Measurements from ENCODE around the gene ZNF892.

DNA sequence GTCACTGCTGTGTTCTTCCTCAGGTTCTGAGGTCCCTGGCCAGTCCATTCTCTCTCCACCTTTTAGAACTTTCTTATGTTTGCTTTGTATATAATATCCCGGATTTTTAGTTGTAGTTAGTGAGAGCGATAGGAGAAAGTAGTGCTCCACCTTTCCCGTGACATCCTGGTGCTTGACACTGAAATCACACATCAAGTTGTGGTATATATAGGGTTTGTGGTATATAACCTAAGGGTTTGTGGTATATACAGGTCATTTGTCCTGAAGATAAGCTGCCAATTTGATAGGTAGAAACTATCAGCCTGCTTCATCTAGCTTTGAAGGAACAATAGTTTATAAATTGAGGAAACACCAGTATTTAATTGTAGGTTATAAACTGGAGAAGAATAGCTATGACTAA is 13.1 kb downstream of the ZNF892 start:
- no peak for TF ChIP-seq EZH2 (IDR thresholded peaks at IDR 0.05; ENCODE audit: low read depth, low read length, severe bottlenecking)
- TF ChIP-seq MAX (IDR thresholded peaks at IDR 0.05): no peak
